Hepatocyte (in vitro differentiated cells): ENCODE results near the gene TMEM52B. TPM values are rescaled to one million over a fixed set of nuclear protein-coding genes. Genes with fewer than 3 reads are reported as not detected.

Source experiments
- DNase-seq: peaks from one replicate; pipeline ENCODE4 v3.0.0-alpha.2; 2016; ENCODE audit warnings: low spot score
- H2AFZ ChIP-seq: fragments of 200-600 bp; sonication (generic); 2 replicates; pipeline ENCODE4 v1.6.0; 2016; ENCODE audit warnings: antibody characterized with exemption, mild to moderate bottlenecking
- H3K27ac ChIP-seq: fragments of 200-600 bp; sonication (generic); 2 replicates; pipeline ENCODE4 v1.5.1; 2016; ENCODE audit warnings: mild to moderate bottlenecking
- H3K27me3 ChIP-seq: fragments of 200-600 bp; sonication (generic); 2 replicates; pipeline ENCODE4 v1.6.1; 2016
- H3K36me3 ChIP-seq: fragments of 200-600 bp; sonication (generic); replicated peaks from 2 replicates; pipeline ENCODE4 v1.5.1; 2016; ENCODE audit warnings: low read depth; ENCODE audit not compliant: insufficient read depth
- H3K4me1 ChIP-seq: fragments of 200-600 bp; sonication (generic); 2 replicates; pipeline ENCODE4 v1.5.1; 2016; ENCODE audit warnings: mild to moderate bottlenecking, moderate library complexity; ENCODE audit not compliant: insufficient read depth
- H3K4me2 ChIP-seq: fragments of 200-600 bp; sonication (generic); 2 replicates; pipeline ENCODE4 v1.6.0; 2016
- H3K4me3 ChIP-seq: fragments of 200-600 bp; sonication (generic); 2 replicates; pipeline ENCODE4 v1.5.1; 2016; ENCODE audit warnings: mild to moderate bottlenecking
- H3K79me2 ChIP-seq: fragments of 200-600 bp; sonication (generic); 2 replicates; pipeline ENCODE4 v1.6.0; 2017; ENCODE audit warnings: mild to moderate bottlenecking
- H3K9me2 ChIP-seq: fragments of 200-600 bp; sonication (generic); replicated peaks from 2 replicates; pipeline ENCODE4 v1.6.0; 2017; ENCODE audit warnings: mild to moderate bottlenecking; ENCODE audit not compliant: insufficient read depth
- H3K9me3 ChIP-seq: fragments of 200-600 bp; sonication (generic); 2 replicates; pipeline ENCODE4 v1.5.1; 2016; ENCODE audit warnings: low read depth, mild to moderate bottlenecking
- H4K20me1 ChIP-seq: fragments of 200-600 bp; sonication (generic); 2 replicates; pipeline ENCODE4 v1.6.0; 2016; ENCODE audit warnings: mild to moderate bottlenecking; ENCODE audit not compliant: insufficient read depth, poor library complexity, severe bottlenecking
- CTCF ChIP-seq: fragments of 200-600 bp; sonication (generic); IDR thresholded peaks from 2 replicates; pipeline ENCODE4 v1.5.1; 2016; ENCODE audit warnings: antibody characterized with exemption, mild to moderate bottlenecking; ENCODE audit not compliant: poor library complexity
- EZH2 ChIP-seq: fragments of 200-600 bp; sonication (generic); IDR thresholded peaks from 2 replicates; pipeline ENCODE4 v1.6.1; 2016; ENCODE audit warnings: antibody characterized with exemption, mild to moderate bottlenecking, borderline replicate concordance
- EZH2phosphoT487 ChIP-seq: fragments of 200-600 bp; sonication (generic); IDR thresholded peaks from one replicate; pipeline ENCODE4 v1.6.1; 2018; ENCODE audit warnings: antibody characterized with exemption, mild to moderate bottlenecking, low read depth, moderate library complexity; ENCODE audit not compliant: unreplicated experiment, severe bottlenecking
- WGBS: methylation state at CpG from one replicate; pipeline ENCODE4 v1.1.6; 2016; ENCODE audit warnings: low lambda C conversion rate; ENCODE audit errors: missing lambda C conversion rate; 5-methylcytosine and 5-hydroxymethylcytosine counted together
- polyA plus RNA-seq: library from polyadenylated mRNA; unstranded; fragments of >200 nt; fragmentation: Nextera tagmentation; extraction: Ambion mirVana; gene quantifications from 2 replicates; pipeline ENCODE4 v1.2.1, GENCODE V29; 2016
- total RNA-seq: library from RNA; depleted of rRNA; stranded (reverse); fragments of >200 nt; gene quantifications from 2 replicates; pipeline ENCODE4 v1.2.3, GENCODE V29; 2014

The TMEM52B gene
- total and polyA plus RNA-seq, 2 experiments from 2014 or later, result 0.03 to 1.8 TPM

GRCh38 chr12:10171973-10172728 is 6.7 kb upstream of the TMEM52B start, which contains the start of gene OLR1:
Gene OLR1, minus strand, starts transcription at chr12:10172132. Its CDS starts 55 bp downstream, at chr12:10172077.
- H3K27me3 ChIP-seq, result no peaks in the 10 kb centered on the region
- WGBS, result 71% methylated on average over 7 of the region's 7 CpGs
- no peak within 1 kb of the TSS for H3K27ac ChIP-seq

GRCh38 chr12:10174986-10175614 is 3.7 kb upstream of the TMEM52B start:
- no peaks in the 10 kb centered on the region for H3K9me2 ChIP-seq
- H3K79me2 ChIP-seq, result no peaks in the 10 kb centered on the region
- H3K36me3 ChIP-seq, result no peaks in the 10 kb centered on the region
- TF ChIP-seq CTCF (no peak), EZH2phosphoT487 (no peak), EZH2 (no peak)
- no peak for DNase-seq
- 77% methylated on average over 2 of the region's 2 CpGs for WGBS
- no peak overlapping the region for H2AFZ ChIP-seq
- H3K27ac ChIP-seq, result peak overlapping the region; percentile 73
- no peaks in the 10 kb centered on the region for H4K20me1 ChIP-seq
- no peak overlapping the region for H3K4me3 ChIP-seq
- no peak overlapping the region for H3K4me2 ChIP-seq
- H3K4me1 ChIP-seq, result no peaks in the 10 kb centered on the region
- H3K27me3 ChIP-seq, result no peaks in the 10 kb centered on the region
- no peaks in the 10 kb centered on the region for H3K9me3 ChIP-seq

More at GRCh38 chr12:10171973-10172728, 6.7 kb upstream of the TMEM52B start, which contains the start of gene OLR1:
- no peaks in the 10 kb centered on the region for H4K20me1 ChIP-seq
- no peak within 1 kb of the TSS for H3K4me3 ChIP-seq
- no peak for TF ChIP-seq EZH2
- TF ChIP-seq EZH2phosphoT487, result no peak
- H3K9me2 ChIP-seq, result no peaks in the 10 kb centered on the region
- no peaks in the 10 kb centered on the region for H3K9me3 ChIP-seq
- no peak for DNase-seq
- H2AFZ ChIP-seq, result no peak within 1 kb of the TSS
- peaks cover 5% of the 10 kb centered on the region for H3K4me1 ChIP-seq
- H3K79me2 ChIP-seq, result no peaks in the 10 kb centered on the region
- H3K36me3 ChIP-seq, result no peaks in the 10 kb centered on the region
- no peak within 1 kb of the TSS for H3K4me2 ChIP-seq

- WGBS, result 71% methylated on average over 5 of the region's 5 CpGs
- peak; percentile 63 for DNase-seq
These were observed 2.8 kb upstream of the TMEM52B start for GRCh38 chr12:10175846-10176636.

More at GRCh38 chr12:10175846-10176636, 2.8 kb upstream of the TMEM52B start:
- Histone ChIP-seq H2AFZ (no peak overlapping the region), H3K27me3 (no peaks in the 10 kb centered on the region), H3K36me3 (no peaks in the 10 kb centered on the region), H3K9me2 (no peaks in the 10 kb centered on the region), H4K20me1 (no peaks in the 10 kb centered on the region), H3K79me2 (no peaks in the 10 kb centered on the region), H3K9me3 (no peaks in the 10 kb centered on the region), H3K27ac (peak overlapping the region; percentile 73), H3K4me1 (no peaks in the 10 kb centered on the region), H3K4me2 (no peak overlapping the region), H3K4me3 (no peak overlapping the region)
- TF ChIP-seq EZH2phosphoT487, result no peak
- TF ChIP-seq CTCF, result no peak
- TF ChIP-seq EZH2, result no peak
